ENCODE results near the gene TGFB2. TPM values are rescaled to one million over a fixed set of nuclear protein-coding genes. Genes with fewer than 3 reads are reported as not detected.
A peak's percentile ranks its signal among the peaks of the same experiment; 100 is the strongest.

TGFB2 gene
- total RNA-seq, 1 donor = 13.4 TPM

- no peaks in the 10 kb centered on the region for H4K20me1 ChIP-seq (ENCODE audit: insufficient read depth, low read length)
Observed at GRCh38 chr1:218390618-218391017, 45.5 kb downstream of the TGFB2 start.

DNA sequence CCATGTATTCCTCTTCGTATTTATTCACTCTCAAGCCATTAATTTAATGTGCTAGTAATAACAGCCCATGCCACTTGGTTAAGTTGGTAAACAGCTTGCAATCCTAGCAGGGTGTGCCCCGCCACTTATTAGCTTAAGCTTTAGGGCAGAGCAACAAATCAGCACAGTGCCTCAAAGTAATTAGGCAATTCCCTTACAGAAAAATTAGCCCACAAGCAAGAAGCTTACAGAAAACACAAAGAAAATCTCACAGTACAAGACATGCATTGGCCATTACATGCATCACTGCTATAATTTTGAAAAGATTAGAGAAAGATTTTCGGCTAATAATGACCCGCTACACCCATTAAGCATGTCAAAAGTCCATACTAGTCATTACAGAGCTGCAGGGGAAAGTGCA lies 47.6 kb downstream of the TGFB2 start:
- H3K36me3 ChIP-seq (ENCODE audit: insufficient read depth, low read length) = no peaks in the 10 kb centered on the region
- H3K9me3 ChIP-seq (ENCODE audit: low read depth, low read length) = no peaks in the 10 kb centered on the region
- no peaks in the 10 kb centered on the region for H3K27me3 ChIP-seq (ENCODE audit: insufficient read depth, low read length)
- no peak for DNase-seq (ENCODE audit: insufficient read length, low spot score, missing footprints)
- peaks cover 38% of the 10 kb centered on the region for H3K79me2 ChIP-seq (ENCODE audit: insufficient read depth, low read length)
- no peak overlapping the region for H3K4me3 ChIP-seq (ENCODE audit: insufficient read depth, low read length)
- H2AFZ ChIP-seq (ENCODE audit: low read length) = no peak overlapping the region
- no peak for TF ChIP-seq CTCF (IDR thresholded peaks at IDR 0.05; ENCODE audit: extremely low read depth, low read depth, low read length)
- H3K4me2 ChIP-seq (ENCODE audit: insufficient read depth, low read length) = no peak overlapping the region
- H3K27ac ChIP-seq (ENCODE audit: low read depth, low read length) = no peak overlapping the region
- peaks cover 33% of the 10 kb centered on the region for H3K4me1 ChIP-seq (ENCODE audit: insufficient read depth, low read length)
- no peaks in the 10 kb centered on the region for H4K20me1 ChIP-seq (ENCODE audit: insufficient read depth, low read length)

More at GRCh38 chr1:218390618-218391017, 45.5 kb downstream of the TGFB2 start:
- H3K79me2 ChIP-seq (ENCODE audit: insufficient read depth, low read length) = peaks cover 58% of the 10 kb centered on the region
- no peak overlapping the region for H2AFZ ChIP-seq (ENCODE audit: low read length)
- H3K27ac ChIP-seq (ENCODE audit: low read depth, low read length) = peak overlapping the region; percentile 2
- no peak for DNase-seq (ENCODE audit: insufficient read length, low spot score, missing footprints)
- TF ChIP-seq CTCF (IDR thresholded peaks at IDR 0.05; ENCODE audit: extremely low read depth, low read depth, low read length) = no peak
- H3K27me3 ChIP-seq (ENCODE audit: insufficient read depth, low read length) = no peaks in the 10 kb centered on the region
- H3K36me3 ChIP-seq (ENCODE audit: insufficient read depth, low read length) = no peaks in the 10 kb centered on the region
- peaks cover 26% of the 10 kb centered on the region for H3K4me1 ChIP-seq (ENCODE audit: insufficient read depth, low read length)
- peak overlapping the region; percentile 32 for H3K4me2 ChIP-seq (ENCODE audit: insufficient read depth, low read length)
- no peak overlapping the region for H3K4me3 ChIP-seq (ENCODE audit: insufficient read depth, low read length)
- H3K9me3 ChIP-seq (ENCODE audit: low read depth, low read length) = no peaks in the 10 kb centered on the region

DNA sequence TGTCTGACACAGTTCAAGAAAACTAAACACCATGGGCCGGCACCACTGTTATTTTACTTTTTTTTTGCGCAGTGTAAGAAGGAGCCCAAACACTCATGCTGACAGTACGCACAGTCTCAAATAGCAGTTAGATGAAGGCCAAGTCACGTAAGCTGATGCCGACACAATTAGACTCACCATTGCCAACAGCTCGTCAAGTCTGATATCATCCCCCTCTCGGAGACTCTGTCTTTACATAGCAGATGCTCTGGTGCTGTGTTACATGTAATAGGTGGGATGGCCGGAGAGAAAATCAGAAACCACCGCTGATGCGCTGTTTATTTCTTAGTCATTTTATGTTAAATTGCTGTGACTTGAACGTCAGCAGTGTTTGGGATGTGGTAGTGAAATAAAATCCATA lies 49.3 kb downstream of the TGFB2 start:
- DNase-seq (ENCODE audit: insufficient read length, low spot score, missing footprints) = peak; percentile 90
- Histone ChIP-seq H3K79me2 (ENCODE audit: insufficient read depth, low read length) (peaks cover 22% of the 10 kb centered on the region), H4K20me1 (ENCODE audit: insufficient read depth, low read length) (no peaks in the 10 kb centered on the region), H2AFZ (ENCODE audit: low read length) (peak overlapping the region; percentile 14), H3K27me3 (ENCODE audit: insufficient read depth, low read length) (no peaks in the 10 kb centered on the region), H3K4me3 (ENCODE audit: insufficient read depth, low read length) (peak overlapping the region; percentile 2), H3K9me3 (ENCODE audit: low read depth, low read length) (no peaks in the 10 kb centered on the region), H3K27ac (ENCODE audit: low read depth, low read length) (peak overlapping the region; percentile 73), H3K4me2 (ENCODE audit: insufficient read depth, low read length) (peak overlapping the region; percentile 58), H3K4me1 (ENCODE audit: insufficient read depth, low read length) (peaks cover 38% of the 10 kb centered on the region), H3K36me3 (ENCODE audit: insufficient read depth, low read length) (no peaks in the 10 kb centered on the region)
- no peak for TF ChIP-seq CTCF (IDR thresholded peaks at IDR 0.05; ENCODE audit: extremely low read depth, low read depth, low read length)

DNA sequence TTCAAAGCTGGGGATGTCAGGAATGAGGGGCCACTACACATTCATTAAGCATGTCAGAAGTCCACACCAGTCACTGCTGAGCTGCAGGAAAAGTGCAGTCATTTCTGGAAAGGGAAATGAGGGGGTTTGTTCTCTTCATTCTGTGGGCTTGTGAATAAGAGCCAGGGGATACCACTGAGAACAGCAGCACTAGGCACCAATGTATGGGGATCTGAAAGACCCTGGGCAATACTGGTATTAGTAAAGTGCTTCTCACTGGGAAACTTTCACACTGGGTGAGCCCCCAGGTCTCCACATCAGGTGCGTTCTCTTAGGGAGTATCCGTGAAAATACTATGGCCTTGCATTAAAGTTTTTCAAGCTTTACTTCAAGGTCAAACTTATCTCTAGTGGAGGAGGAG lies 49.9 kb downstream of the TGFB2 start:
- peak overlapping the region; percentile 73 for H3K27ac ChIP-seq (ENCODE audit: low read depth, low read length)
- H3K4me2 ChIP-seq (ENCODE audit: insufficient read depth, low read length) = peak overlapping the region; percentile 58
- H3K36me3 ChIP-seq (ENCODE audit: insufficient read depth, low read length) = no peaks in the 10 kb centered on the region
- peaks cover 20% of the 10 kb centered on the region for H3K79me2 ChIP-seq (ENCODE audit: insufficient read depth, low read length)
- DNase-seq (ENCODE audit: insufficient read length, low spot score, missing footprints) = no peak
- no peak for TF ChIP-seq CTCF (IDR thresholded peaks at IDR 0.05; ENCODE audit: extremely low read depth, low read depth, low read length)
- H3K27me3 ChIP-seq (ENCODE audit: insufficient read depth, low read length) = no peaks in the 10 kb centered on the region
- H3K4me3 ChIP-seq (ENCODE audit: insufficient read depth, low read length) = peak overlapping the region; percentile 2
- H3K9me3 ChIP-seq (ENCODE audit: low read depth, low read length) = no peaks in the 10 kb centered on the region
- no peaks in the 10 kb centered on the region for H4K20me1 ChIP-seq (ENCODE audit: insufficient read depth, low read length)
- no peak overlapping the region for H2AFZ ChIP-seq (ENCODE audit: low read length)
- H3K4me1 ChIP-seq (ENCODE audit: insufficient read depth, low read length) = peaks cover 38% of the 10 kb centered on the region
